SJCRH30 (cell line): Measurements from ENCODE around the gene CUEDC1. TPM values are rescaled to one million over a fixed set of nuclear protein-coding genes. Genes with fewer than 3 reads are reported as not detected.

Source experiments
- DNase-seq, 2 experiments: peaks; one replicate each; pipeline ENCODE4 v3.0.0-alpha.2; 2015 to 2020
- H3K27ac ChIP-seq: fragments of 250-450 bp; sonication (Bioruptor Pico); 2 replicates; pipeline ENCODE4 v1.5.1; 2020; ENCODE audit warnings: mild to moderate bottlenecking, moderate library complexity
- H3K27me3 ChIP-seq: fragments of 250-450 bp; sonication (Bioruptor Pico); 2 replicates; pipeline ENCODE4 v1.5.1; 2020; ENCODE audit warnings: mild to moderate bottlenecking, moderate library complexity
- H3K36me3 ChIP-seq: fragments of 250-450 bp; sonication (Bioruptor Pico); 2 replicates; pipeline ENCODE4 v1.5.1; 2020; ENCODE audit warnings: mild to moderate bottlenecking, moderate library complexity
- H3K4me1 ChIP-seq: fragments of 250-450 bp; sonication (Bioruptor Pico); 2 replicates; pipeline ENCODE4 v1.5.1; 2020; ENCODE audit warnings: mild to moderate bottlenecking, moderate library complexity
- H3K4me3 ChIP-seq: fragments of 250-450 bp; sonication (Bioruptor Pico); 2 replicates; pipeline ENCODE4 v1.5.1; 2020; ENCODE audit warnings: mild to moderate bottlenecking, moderate library complexity
- H3K9me3 ChIP-seq: fragments of 250-450 bp; sonication (Bioruptor Pico); replicated peaks from 2 replicates; pipeline ENCODE4 v1.5.1; 2020; ENCODE audit warnings: mild to moderate bottlenecking, moderate library complexity
- total RNA-seq: library from RNA; depleted of rRNA; stranded (reverse); fragments of >200 nt; shearing (Covaris generic); gene quantifications from 2 replicates; pipeline ENCODE4 v1.2.3, GENCODE V29; 2014

Gene CUEDC1
- total RNA-seq, 1 experiment from 2014 or later, result 14.4 TPM

- H3K4me1 ChIP-seq, result peaks cover 38% of the 10 kb centered on the region
- H3K4me3 ChIP-seq, result no peak overlapping the region
- no peaks in the 10 kb centered on the region for H3K27me3 ChIP-seq
- H3K36me3 ChIP-seq, result no peaks in the 10 kb centered on the region
- peak; percentile 96 for DNase-seq
- no peaks in the 10 kb centered on the region for H3K9me3 ChIP-seq
- H3K27ac ChIP-seq, result peak overlapping the region; percentile 94
Measured at GRCh38 chr17:57898487-57899311, 56.5 kb downstream of the CUEDC1 start.

GRCh38 chr17:57895382-57896060 lies 59.7 kb downstream of the CUEDC1 start:
- no peaks in the 10 kb centered on the region for H3K9me3 ChIP-seq

GRCh38 chr17:57894848-57895247 lies 60.4 kb downstream of the CUEDC1 start:
- no peak for DNase-seq
- H3K9me3 ChIP-seq, result no peaks in the 10 kb centered on the region
- H3K4me3 ChIP-seq, result no peak overlapping the region
- H3K4me1 ChIP-seq, result peaks cover 46% of the 10 kb centered on the region
- no peaks in the 10 kb centered on the region for H3K27me3 ChIP-seq
- no peak overlapping the region for H3K27ac ChIP-seq
- H3K36me3 ChIP-seq, result no peaks in the 10 kb centered on the region

More at GRCh38 chr17:57895382-57896060, 59.7 kb downstream of the CUEDC1 start:
- H3K27me3 ChIP-seq, result no peaks in the 10 kb centered on the region
- DNase-seq, result no peak
- no peak overlapping the region for H3K27ac ChIP-seq
- H3K36me3 ChIP-seq, result no peaks in the 10 kb centered on the region
- peaks cover 44% of the 10 kb centered on the region for H3K4me1 ChIP-seq
- no peak overlapping the region for H3K4me3 ChIP-seq

GRCh38 chr17:57892820-57893595 lies 62.2 kb downstream of the CUEDC1 start:
- H3K4me1 ChIP-seq, result peaks cover 48% of the 10 kb centered on the region
- H3K27ac ChIP-seq, result peak overlapping the region; percentile 89
- H3K36me3 ChIP-seq, result no peaks in the 10 kb centered on the region
- DNase-seq, result peak; percentile 95 to 96
- no peaks in the 10 kb centered on the region for H3K9me3 ChIP-seq
- H3K27me3 ChIP-seq, result no peaks in the 10 kb centered on the region
- H3K4me3 ChIP-seq, result peak overlapping the region; percentile 8

- H3K4me1 ChIP-seq, result peaks cover 45% of the 10 kb centered on the region
Measured at GRCh38 chr17:57892146-57892819, 62.9 kb downstream of the CUEDC1 start.

GRCh38 chr17:57890857-57891232 lies 64.4 kb downstream of the CUEDC1 start:
- Histone ChIP-seq H3K36me3 (no peaks in the 10 kb centered on the region), H3K27ac (no peak overlapping the region), H3K4me1 (peaks cover 48% of the 10 kb centered on the region), H3K27me3 (no peaks in the 10 kb centered on the region), H3K4me3 (no peak overlapping the region), H3K9me3 (no peaks in the 10 kb centered on the region)
- DNase-seq, result no peak

More at GRCh38 chr17:57892146-57892819, 62.9 kb downstream of the CUEDC1 start:
- Histone ChIP-seq H3K4me3 (peak overlapping the region; percentile 8; the same call in 1 of the 2 replicates), H3K27me3 (no peaks in the 10 kb centered on the region), H3K27ac (peak overlapping the region; percentile 89), H3K36me3 (no peaks in the 10 kb centered on the region), H3K9me3 (no peaks in the 10 kb centered on the region)
- peak; percentile 81 to 92 for DNase-seq

GRCh38 chr17:57889892-57890856 lies 65.0 kb downstream of the CUEDC1 start:
- peaks cover 48% of the 10 kb centered on the region for H3K4me1 ChIP-seq
- H3K27me3 ChIP-seq, result no peaks in the 10 kb centered on the region
- H3K27ac ChIP-seq, result no peak overlapping the region
- H3K36me3 ChIP-seq, result no peaks in the 10 kb centered on the region
- no peaks in the 10 kb centered on the region for H3K9me3 ChIP-seq
- H3K4me3 ChIP-seq, result no peak overlapping the region
- peak in 1 of 2 experiments; percentile 37 for DNase-seq

- Histone ChIP-seq H3K27ac (no peak overlapping the region), H3K9me3 (no peaks in the 10 kb centered on the region), H3K36me3 (no peaks in the 10 kb centered on the region), H3K4me3 (no peak overlapping the region), H3K27me3 (no peaks in the 10 kb centered on the region), H3K4me1 (peaks cover 48% of the 10 kb centered on the region)
- no peak for DNase-seq
Measured at GRCh38 chr17:57889252-57889651, 66.0 kb downstream of the CUEDC1 start.

GRCh38 chr17:57888311-57889216 lies 66.6 kb downstream of the CUEDC1 start:
- peaks cover 42% of the 10 kb centered on the region for H3K4me1 ChIP-seq
- no peaks in the 10 kb centered on the region for H3K27me3 ChIP-seq
- 0 out of 2 replicates have a peak, but pooled peaks cover under 1% of the 10 kb centered on the region for H3K36me3 ChIP-seq
- H3K27ac ChIP-seq, result no peak overlapping the region
- DNase-seq, result no peak
- H3K4me3 ChIP-seq, result no peak overlapping the region
- H3K9me3 ChIP-seq, result no peaks in the 10 kb centered on the region

- no peak for DNase-seq
- no peaks in the 10 kb centered on the region for H3K27me3 ChIP-seq
- no peak overlapping the region for H3K27ac ChIP-seq
- H3K9me3 ChIP-seq, result no peaks in the 10 kb centered on the region
- H3K4me3 ChIP-seq, result no peak overlapping the region
- 0 out of 2 replicates have a peak, but pooled peaks cover 7% of the 10 kb centered on the region for H3K36me3 ChIP-seq
- peaks cover 36% of the 10 kb centered on the region for H3K4me1 ChIP-seq
Measured at GRCh38 chr17:57887161-57887560, 68.1 kb downstream of the CUEDC1 start.

- Histone ChIP-seq H3K4me3 (no peak overlapping the region), H3K36me3 (0 out of 2 replicates have a peak, but pooled peaks cover 7% of the 10 kb centered on the region), H3K27me3 (no peaks in the 10 kb centered on the region), H3K9me3 (no peaks in the 10 kb centered on the region), H3K27ac (no peak overlapping the region), H3K4me1 (peaks cover 46% of the 10 kb centered on the region)
- DNase-seq, result no peak
Measured at GRCh38 chr17:57886020-57886419, 69.2 kb downstream of the CUEDC1 start.

GRCh38 chr17:57885148-57885915 lies 69.9 kb downstream of the CUEDC1 start:
- 0 out of 2 replicates have a peak, but pooled peaks cover 7% of the 10 kb centered on the region for H3K36me3 ChIP-seq
- no peaks in the 10 kb centered on the region for H3K9me3 ChIP-seq
- no peak overlapping the region for H3K27ac ChIP-seq
- H3K4me1 ChIP-seq, result peaks cover 48% of the 10 kb centered on the region
- no peaks in the 10 kb centered on the region for H3K27me3 ChIP-seq
- no peak for DNase-seq
- H3K4me3 ChIP-seq, result no peak overlapping the region
